A673 (cell line): ENCODE results near the gene FEN1. TPM values are rescaled to one million over a fixed set of nuclear protein-coding genes. Genes with fewer than 3 reads are reported as not detected.

ENCODE experiments used
- BruUV-seq: library from RNA; stranded (reverse); fragments of 400-500 nt; replicated peaks from 2 replicates; lab custom pipeline; 2021; lab: Mats Ljungman, UMichigan
- CTCF ChIA-PET: fragments of 300-600 bp; sonication (Branson Sonifier 250); formaldehyde crosslinking; loops from one replicate; lab custom pipeline; 2022; ENCODE audit warnings: antibody characterized with exemption; lab: Charles Lee
- POLR2A ChIA-PET: fragments of 300-600 bp; sonication (Branson Sonifier 250); formaldehyde crosslinking; loops from one replicate; lab custom pipeline; 2022; ENCODE audit warnings: antibody characterized with exemption; ENCODE audit not compliant: low non-redundant PET; lab: Charles Lee
- DNase-seq: peaks from one replicate; pipeline ENCODE4 v3.0.0-alpha.2; 2015; ENCODE audit warnings: low spot score
- H3K27ac ChIP-seq: fragments of 200-600 bp; sonication (generic); 2 replicates; pipeline ENCODE4 v1.5.1; 2016; ENCODE audit warnings: mixed run types, low read depth, mild to moderate bottlenecking, mixed read lengths, antibody characterized with exemption, low read length; ENCODE audit not compliant: poor library complexity, severe bottlenecking
- H3K27me3 ChIP-seq: fragments of 200-600 bp; sonication (generic); replicated peaks from 2 replicates; pipeline ENCODE4 v1.6.1; 2017; ENCODE audit warnings: mixed run types, low read depth, mild to moderate bottlenecking, mixed read lengths, antibody characterized with exemption, low read length; ENCODE audit not compliant: insufficient read depth, poor library complexity
- H3K36me3 ChIP-seq: fragments of 200-600 bp; sonication (generic); 2 replicates; pipeline ENCODE4 v1.6.1; 2016; ENCODE audit warnings: mixed run types, mild to moderate bottlenecking, mixed read lengths, antibody characterized with exemption, low read length; ENCODE audit not compliant: insufficient read depth, poor library complexity, severe bottlenecking
- H3K4me1 ChIP-seq: fragments of 200-600 bp; sonication (generic); 2 replicates; pipeline ENCODE4 v1.6.1; 2017; ENCODE audit warnings: mixed run types, mild to moderate bottlenecking, mixed read lengths, antibody characterized with exemption, low read length; ENCODE audit not compliant: insufficient read depth, poor library complexity, severe bottlenecking
- H3K4me3 ChIP-seq: fragments of 200-600 bp; sonication (generic); 2 replicates; pipeline ENCODE4 v1.5.1; 2016; ENCODE audit warnings: low read depth, mixed run types, mild to moderate bottlenecking, mixed read lengths, low read length; ENCODE audit not compliant: poor library complexity, severe bottlenecking
- H3K9me3 ChIP-seq: fragments of 200-600 bp; sonication (generic); 2 replicates; pipeline ENCODE4 v1.6.1; 2016; ENCODE audit warnings: mixed run types, low read depth, mild to moderate bottlenecking, mixed read lengths, antibody characterized with exemption, low read length; ENCODE audit not compliant: poor library complexity, severe bottlenecking
- EZH2 ChIP-seq: fragments of 200-600 bp; sonication (generic); IDR thresholded peaks from 2 replicates; pipeline ENCODE4 v1.6.1; 2017; ENCODE audit warnings: borderline replicate concordance, low read depth, mild to moderate bottlenecking, mixed read lengths, antibody characterized with exemption, low read length; ENCODE audit not compliant: poor library complexity, severe bottlenecking
- intact Hi-C: fragments of 100-400 bp; cut with micrococcal nuclease; formaldehyde crosslinking; loops from one replicate; pipeline ENCODE4 v1.10.0; 2022; ENCODE audit not compliant: unreplicated experiment
- total RNA-seq: library from RNA; stranded (reverse); gene quantifications from 2 replicates; pipeline ENCODE4 v1.2.3, GENCODE V29; 2021
- TF ChIP-seq, protein P1 (sequence below): fragments of 300-800, 200-600 bp; sonication (generic); conservative IDR thresholded peaks from 2 replicates; pipeline ENCODE4 v1.5.1; 2017; ENCODE audit warnings: low read depth, mild to moderate bottlenecking, antibody characterized with exemption, low read length, moderate library complexity, mixed read lengths

FEN1 gene
- total RNA-seq, 1 experiment from 2014 or later: 152 TPM

DNA sequence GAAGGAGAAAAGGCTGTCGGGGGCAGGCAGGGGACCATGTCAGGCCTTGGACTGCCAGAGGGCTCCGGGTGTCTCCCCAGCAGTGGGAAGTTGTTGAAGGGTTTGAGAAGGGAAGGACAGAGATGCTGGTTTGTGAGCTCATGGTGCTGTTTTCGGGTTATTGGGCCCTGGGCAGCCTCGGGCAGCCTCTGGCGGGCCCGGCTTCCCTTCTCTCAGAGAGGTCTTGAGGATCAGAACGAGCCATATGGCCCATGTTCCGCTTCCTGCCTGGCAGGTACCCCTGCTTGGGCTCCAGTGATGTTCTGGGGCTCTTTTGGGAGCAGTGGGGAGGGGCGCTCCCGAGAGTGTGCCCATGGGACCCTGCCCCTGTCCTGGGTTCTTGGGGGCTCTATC lies 30.5 kb upstream of the FEN1 start:
- ChIA-PET CTCF (no interaction called here), POLR2A (no interaction called here)
- intact Hi-C loops: no loop called here
- no peaks in the 10 kb centered on the region for H3K9me3 ChIP-seq
- H3K4me3 ChIP-seq: no peak overlapping the region
- H3K4me1 ChIP-seq: peaks cover 20% of the 10 kb centered on the region
- no TSS peak for BruUV-seq
- TF ChIP-seq, protein P1, sequence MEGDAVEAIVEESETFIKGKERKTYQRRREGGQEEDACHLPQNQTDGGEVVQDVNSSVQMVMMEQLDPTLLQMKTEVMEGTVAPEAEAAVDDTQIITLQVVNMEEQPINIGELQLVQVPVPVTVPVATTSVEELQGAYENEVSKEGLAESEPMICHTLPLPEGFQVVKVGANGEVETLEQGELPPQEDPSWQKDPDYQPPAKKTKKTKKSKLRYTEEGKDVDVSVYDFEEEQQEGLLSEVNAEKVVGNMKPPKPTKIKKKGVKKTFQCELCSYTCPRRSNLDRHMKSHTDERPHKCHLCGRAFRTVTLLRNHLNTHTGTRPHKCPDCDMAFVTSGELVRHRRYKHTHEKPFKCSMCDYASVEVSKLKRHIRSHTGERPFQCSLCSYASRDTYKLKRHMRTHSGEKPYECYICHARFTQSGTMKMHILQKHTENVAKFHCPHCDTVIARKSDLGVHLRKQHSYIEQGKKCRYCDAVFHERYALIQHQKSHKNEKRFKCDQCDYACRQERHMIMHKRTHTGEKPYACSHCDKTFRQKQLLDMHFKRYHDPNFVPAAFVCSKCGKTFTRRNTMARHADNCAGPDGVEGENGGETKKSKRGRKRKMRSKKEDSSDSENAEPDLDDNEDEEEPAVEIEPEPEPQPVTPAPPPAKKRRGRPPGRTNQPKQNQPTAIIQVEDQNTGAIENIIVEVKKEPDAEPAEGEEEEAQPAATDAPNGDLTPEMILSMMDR: no peak
- no peak for TF ChIP-seq EZH2
- DNase-seq: no peak
- no peaks in the 10 kb centered on the region for H3K27me3 ChIP-seq
- no peak overlapping the region for H3K27ac ChIP-seq
- H3K36me3 ChIP-seq: no peaks in the 10 kb centered on the region

DNA sequence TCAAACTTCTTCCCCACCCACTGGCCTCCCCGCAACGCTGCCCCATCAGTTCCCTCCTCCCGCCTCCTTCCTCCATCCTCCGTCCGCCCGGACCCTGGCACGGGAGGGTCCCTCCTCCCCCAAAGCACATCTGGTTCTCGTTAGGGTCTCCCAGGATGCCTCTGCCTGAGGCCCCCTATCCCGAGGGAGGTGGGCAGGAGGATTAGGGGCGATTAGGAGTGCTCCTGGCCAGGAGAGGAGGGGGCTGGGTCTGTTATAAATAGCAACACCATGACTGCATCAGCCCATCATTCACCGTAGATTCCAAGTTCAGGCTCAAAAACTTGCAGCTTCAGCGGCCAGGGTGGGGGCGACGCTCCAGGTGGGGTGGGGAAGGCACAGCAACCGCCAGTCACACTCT lies 29.9 kb upstream of the FEN1 start:
- CTCF ChIA-PET: no interaction called here
- intact Hi-C loops: no loop called here
- no peak for TF ChIP-seq EZH2
- TF ChIP-seq, protein P1: no peak
- Histone ChIP-seq H3K36me3 (no peaks in the 10 kb centered on the region), H3K9me3 (no peaks in the 10 kb centered on the region), H3K4me3 (no peak overlapping the region), H3K27ac (no peak overlapping the region), H3K27me3 (no peaks in the 10 kb centered on the region), H3K4me1 (peaks cover 14% of the 10 kb centered on the region)
- POLR2A ChIA-PET: no interaction called here
- DNase-seq: no peak
- no TSS peak for BruUV-seq

DNA sequence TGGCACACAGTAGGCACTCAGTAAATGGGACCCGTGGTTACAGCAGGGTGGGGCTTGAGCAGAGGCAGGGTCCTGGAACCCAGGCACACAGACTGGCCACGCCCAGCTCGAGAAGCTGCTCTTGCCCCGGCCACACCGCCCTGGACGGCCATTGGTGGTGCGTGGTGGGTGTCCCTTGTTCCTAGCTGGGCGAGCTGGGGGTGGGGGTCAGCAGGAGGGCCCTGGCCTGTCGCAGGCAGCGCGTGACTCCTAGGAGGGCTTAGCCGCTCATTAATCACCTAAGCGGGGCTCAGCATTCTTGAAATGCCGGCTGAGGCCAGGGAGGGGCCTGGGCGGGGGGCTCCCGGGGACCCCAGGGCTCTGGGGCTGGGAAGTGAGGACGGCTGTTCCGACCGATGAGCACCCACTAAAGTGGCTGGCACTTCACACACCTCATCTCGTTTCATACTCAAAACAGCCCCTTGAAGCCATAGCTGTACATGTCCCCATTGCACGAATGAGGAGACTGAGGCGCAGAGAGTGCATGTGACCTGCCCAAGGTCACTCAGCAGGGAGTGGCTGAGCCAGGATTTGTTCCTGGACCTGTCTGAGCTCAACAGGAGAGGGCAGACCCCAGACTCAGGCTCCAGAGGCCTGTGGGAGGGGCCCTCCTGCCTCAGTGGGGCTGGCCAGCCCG lies 28.6 kb upstream of the FEN1 start:
- peaks cover 14% of the 10 kb centered on the region for H3K4me1 ChIP-seq
- DNase-seq: no peak
- no peaks in the 10 kb centered on the region for H3K9me3 ChIP-seq
- no TSS peak for BruUV-seq
- H3K4me3 ChIP-seq: no peak overlapping the region
- intact Hi-C loops: no loop called here
- CTCF ChIA-PET: interaction anchor here (0.9 kb wide), 1 partner anchor 24 kb away, joined by 3 read pairs; no protein-coding TSS in a partner anchor
- POLR2A ChIA-PET: no interaction called here
- H3K36me3 ChIP-seq: no peaks in the 10 kb centered on the region
- TF ChIP-seq EZH2: no peak
- TF ChIP-seq, protein P1: no peak
- no peaks in the 10 kb centered on the region for H3K27me3 ChIP-seq
- H3K27ac ChIP-seq: no peak overlapping the region
